HUES64 (cell line): ENCODE data around the gene CADM2.
"Not testable (repeated sequence)": the region's sequence is repeated elsewhere in the genome, so short reads cannot be mapped to it uniquely, and the experiment has no call there.

ENCODE experiments used
- H3K27ac ChIP-seq: 2 replicates; pipeline ENCODE4 v1.7.0; 2013; ENCODE audit warnings: low read depth, low read length, inconsistent platforms
- H3K27me3 ChIP-seq: 2 replicates; pipeline ENCODE4 v1.6.1; 2013; ENCODE audit warnings: mild to moderate bottlenecking, low read length; ENCODE audit not compliant: insufficient read depth
- H3K36me3 ChIP-seq: 2 replicates; pipeline ENCODE4 v1.6.1; 2013; ENCODE audit warnings: mild to moderate bottlenecking, low read length; ENCODE audit not compliant: insufficient read depth
- H3K4me1 ChIP-seq: 2 replicates; pipeline ENCODE4 v1.6.1; 2013; ENCODE audit warnings: mild to moderate bottlenecking, low read length, moderate library complexity; ENCODE audit not compliant: insufficient read depth
- H3K4me3 ChIP-seq: 2 replicates; pipeline ENCODE4 v1.5.1; 2013; ENCODE audit warnings: mild to moderate bottlenecking, low read length, moderate library complexity
- H3K9ac ChIP-seq: 2 replicates; pipeline ENCODE4 v1.6.1; 2013; ENCODE audit warnings: mild to moderate bottlenecking, low read depth, low read length
- H3K9me3 ChIP-seq: 2 replicates; pipeline ENCODE4 v1.6.1; 2013; ENCODE audit warnings: low read depth, low read length; ENCODE audit not compliant: insufficient read depth
- WGBS: fragments of 150-250, 120-280 bp; methylation state at CpG from one replicate; pipeline ENCODE4 v1.1.7; 2013; ENCODE audit warnings: missing lambda C conversion rate; 5-methylcytosine and 5-hydroxymethylcytosine counted together

The CADM2 gene

GRCh38 chr3:85507052-85507451, 548.3 kb downstream of the CADM2 start:
- H3K36me3 ChIP-seq, H3K9me3 ChIP-seq, H3K4me1 ChIP-seq, H3K27me3 ChIP-seq, H3K4me3 ChIP-seq, H3K27ac ChIP-seq, H3K9ac ChIP-seq: not testable (repeated sequence)
- WGBS, result 97% methylated on average over 5 of the region's 5 CpGs

- Histone ChIP-seq H3K27ac (no peak overlapping the region), H3K36me3 (no peaks in the 10 kb centered on the region), H3K9me3 (no peaks in the 10 kb centered on the region), H3K9ac (no peak overlapping the region), H3K27me3 (no peaks in the 10 kb centered on the region), H3K4me3 (no peak overlapping the region), H3K4me1 (no peaks in the 10 kb centered on the region)
- WGBS, result 84% methylated on average over 1 of the region's 2 CpGs
Measured at GRCh38 chr3:85508659-85509058, 549.9 kb downstream of the CADM2 start.

GRCh38 chr3:85516146-85516545, 557.4 kb downstream of the CADM2 start:
- Histone ChIP-seq H3K36me3 (no peaks in the 10 kb centered on the region), H3K9me3 (no peaks in the 10 kb centered on the region), H3K4me1 (no peaks in the 10 kb centered on the region), H3K9ac (no peak overlapping the region), H3K4me3 (no peak overlapping the region), H3K27ac (no peak overlapping the region), H3K27me3 (no peaks in the 10 kb centered on the region)

GRCh38 chr3:85524104-85524503, 565.3 kb downstream of the CADM2 start:
- H3K4me1 ChIP-seq, result no peaks in the 10 kb centered on the region
- H3K9me3 ChIP-seq, result no peaks in the 10 kb centered on the region
- no peak overlapping the region for H3K4me3 ChIP-seq
- H3K27ac ChIP-seq, result no peak overlapping the region
- WGBS, result no CpG with 5 or more reads among the region's 1 CpG
- no peaks in the 10 kb centered on the region for H3K36me3 ChIP-seq
- no peaks in the 10 kb centered on the region for H3K27me3 ChIP-seq
- no peak overlapping the region for H3K9ac ChIP-seq

- H3K27me3 ChIP-seq, result no peaks in the 10 kb centered on the region
- 71% methylated on average over 1 of the region's 1 CpG for WGBS
- no peaks in the 10 kb centered on the region for H3K36me3 ChIP-seq
Measured at GRCh38 chr3:85525264-85525663, 566.5 kb downstream of the CADM2 start.

GRCh38 chr3:85533586-85533985, 574.8 kb downstream of the CADM2 start:
- no peaks in the 10 kb centered on the region for H3K27me3 ChIP-seq
- no peaks in the 10 kb centered on the region for H3K9me3 ChIP-seq
- H3K36me3 ChIP-seq, result no peaks in the 10 kb centered on the region
- no peak overlapping the region for H3K4me3 ChIP-seq
- H3K4me1 ChIP-seq, result no peaks in the 10 kb centered on the region
- WGBS, result 95% methylated on average over 2 of the region's 2 CpGs
- H3K9ac ChIP-seq, result no peak overlapping the region
- no peak overlapping the region for H3K27ac ChIP-seq

More at GRCh38 chr3:85525264-85525663, 566.5 kb downstream of the CADM2 start:
- Histone ChIP-seq H3K9ac (no peak overlapping the region), H3K4me3 (no peak overlapping the region), H3K27ac (no peak overlapping the region), H3K4me1 (no peaks in the 10 kb centered on the region), H3K9me3 (no peaks in the 10 kb centered on the region)

GRCh38 chr3:85535517-85535916, 576.7 kb downstream of the CADM2 start:
- Histone ChIP-seq H3K36me3 (no peaks in the 10 kb centered on the region), H3K4me1 (no peaks in the 10 kb centered on the region), H3K27ac (no peak overlapping the region), H3K9ac (no peak overlapping the region), H3K9me3 (no peaks in the 10 kb centered on the region), H3K4me3 (no peak overlapping the region), H3K27me3 (no peaks in the 10 kb centered on the region)
- WGBS, result 92% methylated on average over 2 of the region's 2 CpGs

- H3K4me1 ChIP-seq, result no peaks in the 10 kb centered on the region
- H3K9ac ChIP-seq, result no peak overlapping the region
- H3K4me3 ChIP-seq, result no peak overlapping the region
- WGBS, result 100% methylated on average over 1 of the region's 1 CpG
- H3K27ac ChIP-seq, result no peak overlapping the region
- H3K9me3 ChIP-seq, result no peaks in the 10 kb centered on the region
- H3K27me3 ChIP-seq, result no peaks in the 10 kb centered on the region
- H3K36me3 ChIP-seq, result no peaks in the 10 kb centered on the region
Measured at GRCh38 chr3:85539232-85539631, 580.4 kb downstream of the CADM2 start.

- H3K9me3 ChIP-seq, result no peaks in the 10 kb centered on the region
- no peak overlapping the region for H3K27ac ChIP-seq
- no peaks in the 10 kb centered on the region for H3K4me1 ChIP-seq
- H3K9ac ChIP-seq, result no peak overlapping the region
- H3K27me3 ChIP-seq, result no peaks in the 10 kb centered on the region; the same call in 1 of the 2 replicates
- WGBS, result 69% methylated on average over 10 of the region's 10 CpGs
- no peak overlapping the region for H3K4me3 ChIP-seq
- no peaks in the 10 kb centered on the region for H3K36me3 ChIP-seq
Measured at GRCh38 chr3:85554153-85554552, 595.4 kb downstream of the CADM2 start.

- H3K4me1 ChIP-seq, result 0 out of 2 replicates have a peak, but pooled peaks cover 4% of the 10 kb centered on the region
- H3K9ac ChIP-seq, result no peak overlapping the region
- H3K4me3 ChIP-seq, result no peak overlapping the region
- H3K27me3 ChIP-seq, result no peaks in the 10 kb centered on the region
- no peak overlapping the region for H3K27ac ChIP-seq
- no peaks in the 10 kb centered on the region for H3K9me3 ChIP-seq
- no peaks in the 10 kb centered on the region for H3K36me3 ChIP-seq
- WGBS, result 78% methylated on average over 7 of the region's 7 CpGs
Measured at GRCh38 chr3:85560088-85560785, 601.4 kb downstream of the CADM2 start.

GRCh38 chr3:85567071-85567676, 608.4 kb downstream of the CADM2 start:
- Histone ChIP-seq H3K36me3 (no peaks in the 10 kb centered on the region), H3K27ac (no peak overlapping the region), H3K9ac (no peak overlapping the region), H3K4me3 (no peak overlapping the region), H3K9me3 (no peaks in the 10 kb centered on the region), H3K27me3 (no peaks in the 10 kb centered on the region), H3K4me1 (no peaks in the 10 kb centered on the region)
- 3% methylated on average over 5 of the region's 5 CpGs for WGBS
